Esophagus squamous epithelium (tissue), 4 donors: ENCODE data around the gene FIP1L1.

Experiments used
- POLR2A ChIP-seq, 4 donors: fragments of 450-650 bp; IDR thresholded peaks; one replicate each; pipeline ENCODE4 v1.6.1; 2017; ENCODE audit warnings: antibody characterized with exemption in 4 of 4, mild to moderate bottlenecking in 4 of 4, moderate library complexity in 3 of 4
- TF ChIP-seq, protein P1 (sequence below), 6 experiments: fragments of 450-650 bp in 4 of 6; fragments of 200-600 bp in 2 of 6; sonication (generic) in 2 of 6; IDR thresholded peaks; one replicate each; pipeline ENCODE4 v1.5.1; 2016 to 2019; ENCODE audit warnings: antibody characterized with exemption in 6 of 6, mild to moderate bottlenecking in 4 of 6, moderate library complexity in 4 of 6

- TF ChIP-seq, protein P1, sequence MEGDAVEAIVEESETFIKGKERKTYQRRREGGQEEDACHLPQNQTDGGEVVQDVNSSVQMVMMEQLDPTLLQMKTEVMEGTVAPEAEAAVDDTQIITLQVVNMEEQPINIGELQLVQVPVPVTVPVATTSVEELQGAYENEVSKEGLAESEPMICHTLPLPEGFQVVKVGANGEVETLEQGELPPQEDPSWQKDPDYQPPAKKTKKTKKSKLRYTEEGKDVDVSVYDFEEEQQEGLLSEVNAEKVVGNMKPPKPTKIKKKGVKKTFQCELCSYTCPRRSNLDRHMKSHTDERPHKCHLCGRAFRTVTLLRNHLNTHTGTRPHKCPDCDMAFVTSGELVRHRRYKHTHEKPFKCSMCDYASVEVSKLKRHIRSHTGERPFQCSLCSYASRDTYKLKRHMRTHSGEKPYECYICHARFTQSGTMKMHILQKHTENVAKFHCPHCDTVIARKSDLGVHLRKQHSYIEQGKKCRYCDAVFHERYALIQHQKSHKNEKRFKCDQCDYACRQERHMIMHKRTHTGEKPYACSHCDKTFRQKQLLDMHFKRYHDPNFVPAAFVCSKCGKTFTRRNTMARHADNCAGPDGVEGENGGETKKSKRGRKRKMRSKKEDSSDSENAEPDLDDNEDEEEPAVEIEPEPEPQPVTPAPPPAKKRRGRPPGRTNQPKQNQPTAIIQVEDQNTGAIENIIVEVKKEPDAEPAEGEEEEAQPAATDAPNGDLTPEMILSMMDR (IDR thresholded peaks at IDR 0.05), result no peak
- TF ChIP-seq POLR2A (IDR thresholded peaks at IDR 0.05), result no peak
Observed at GRCh38 chr4:53364624-53365023, 12.8 kb upstream of the FIP1L1 start.
